HEK293 (cell line): Measurements from ENCODE around the gene GNB1L.

Source experiments
- CTCF ChIA-PET: fragments of 350-600 bp; formaldehyde crosslinking; extraction: SDS; loops from one replicate; lab custom pipeline; 2021; ENCODE audit warnings: antibody characterized with exemption; lab: Yijun Ruan, JAX
- POLR2A ChIA-PET: fragments of 300-600 bp; formaldehyde crosslinking; extraction: SDS; loops from one replicate; lab custom pipeline; 2020; ENCODE audit warnings: antibody characterized with exemption, inconsistent platforms; lab: Yijun Ruan, JAX
- H3K27ac ChIP-seq: fragments of 200-500 bp; sonication (Bioruptor generic); 2 replicates; pipeline ENCODE4 v1.5.1; 2014; ENCODE audit warnings: low read depth, low read length, control low read depth, inconsistent platforms; ENCODE audit errors: extremely low read depth
- H3K36me3 ChIP-seq, 2 experiments: fragments of 200-500 bp in 1 of 2; sonication (Bioruptor generic) in 1 of 2; 1 replicate in 1 of 2; 2 replicates in 1 of 2; pipeline ENCODE4 v1.5.1; 2014 to 2017; ENCODE audit warnings: inconsistent platforms in 2 of 2, low read length in 2 of 2; ENCODE audit not compliant: control insufficient read depth in 2 of 2, insufficient read depth in 1 of 2
- H3K4me1 ChIP-seq: fragments of 200-500 bp; sonication (Bioruptor generic); 2 replicates; pipeline ENCODE4 v1.5.1; 2014; ENCODE audit warnings: mild to moderate bottlenecking, low read length, inconsistent platforms; ENCODE audit not compliant: control insufficient read depth, insufficient read depth
- H3K4me3 ChIP-seq: 2 replicates; pipeline ENCODE4 v1.5.1; 2011; ENCODE audit warnings: low read depth, mild to moderate bottlenecking, control low read depth, low read length, moderate library complexity
- H3K9me3 ChIP-seq: fragments of 200-500 bp; sonication (Bioruptor generic); 2 replicates; pipeline ENCODE4 v1.5.1; 2014; ENCODE audit warnings: low read depth, low read length, inconsistent platforms; ENCODE audit not compliant: control insufficient read depth, insufficient read depth
- KLF17 ChIP-seq: fragments of 450-650 bp; formaldehyde crosslinking; IDR thresholded peaks from 2 replicates; pipeline ENCODE4 v1.5.1; 2016; ENCODE audit warnings: missing biosample characterization, missing genetic modification characterization
- KLF8 ChIP-seq: fragments of 450-650 bp; formaldehyde crosslinking; IDR thresholded peaks from 2 replicates; pipeline ENCODE4 v1.5.1; 2016; ENCODE audit warnings: missing biosample characterization, missing genetic modification characterization
- REPIN1 ChIP-seq: fragments of 450-650 bp; formaldehyde crosslinking; IDR thresholded peaks from 2 replicates; pipeline ENCODE4 v1.5.1; 2017; ENCODE audit warnings: missing biosample characterization, missing genetic modification characterization, low read depth
- SCRT1 ChIP-seq: fragments of 450-650 bp; formaldehyde crosslinking; IDR thresholded peaks from 2 replicates; pipeline ENCODE4 v1.5.1; 2016; ENCODE audit warnings: missing biosample characterization, missing genetic modification characterization, borderline replicate concordance
- WT1 ChIP-seq: fragments of 450-650 bp; formaldehyde crosslinking; IDR thresholded peaks from 2 replicates; pipeline ENCODE4 v1.5.1; 2016; ENCODE audit warnings: missing biosample characterization, missing genetic modification characterization
- ZBTB20 ChIP-seq: fragments of 450-650 bp; formaldehyde crosslinking; IDR thresholded peaks from 2 replicates; pipeline ENCODE4 v1.5.1; 2016; ENCODE audit warnings: missing biosample characterization, missing genetic modification characterization
- ZNF169 ChIP-seq: fragments of 450-650 bp; formaldehyde crosslinking; IDR thresholded peaks from 2 replicates; pipeline ENCODE4 v1.5.1; 2016; ENCODE audit warnings: missing biosample characterization, missing genetic modification characterization
- ZNF184 ChIP-seq: fragments of 450-650 bp; IDR thresholded peaks from 2 replicates; pipeline ENCODE4 v1.5.1; 2018; ENCODE audit warnings: missing biosample characterization, mild to moderate bottlenecking, missing genetic modification characterization
- ZNF302 ChIP-seq: fragments of 450-650 bp; formaldehyde crosslinking; IDR thresholded peaks from 2 replicates; pipeline ENCODE4 v1.5.1; 2016; ENCODE audit warnings: missing biosample characterization, missing genetic modification characterization, low read depth
- ZNF354C ChIP-seq: fragments of 450-650 bp; formaldehyde crosslinking; IDR thresholded peaks from 2 replicates; pipeline ENCODE4 v1.5.1; 2016; ENCODE audit warnings: missing biosample characterization, missing genetic modification characterization, low read depth, borderline replicate concordance
- ZNF394 ChIP-seq: fragments of 450-650 bp; formaldehyde crosslinking; IDR thresholded peaks from 2 replicates; pipeline ENCODE4 v1.5.1; 2016; ENCODE audit warnings: missing biosample characterization, missing genetic modification characterization, mild to moderate bottlenecking, moderate library complexity, borderline replicate concordance
- ZNF518A ChIP-seq: fragments of 450-650 bp; formaldehyde crosslinking; conservative IDR thresholded peaks from 2 replicates; pipeline ENCODE4 v1.5.1; 2016; ENCODE audit warnings: low read depth, missing biosample characterization, missing genetic modification characterization
- ZNF521 ChIP-seq: fragments of 450-650 bp; formaldehyde crosslinking; IDR thresholded peaks from 2 replicates; pipeline ENCODE4 v1.5.1; 2017; ENCODE audit warnings: missing biosample characterization, mild to moderate bottlenecking, missing genetic modification characterization
- ZNF530 ChIP-seq: fragments of 450-650 bp; formaldehyde crosslinking; IDR thresholded peaks from 2 replicates; pipeline ENCODE4 v1.5.1; 2016; ENCODE audit warnings: low read depth, missing biosample characterization, missing genetic modification characterization
- ZNF549 ChIP-seq: fragments of 450-650 bp; IDR thresholded peaks from 2 replicates; pipeline ENCODE4 v1.5.1; 2018; ENCODE audit warnings: missing biosample characterization, missing genetic modification characterization, mild to moderate bottlenecking, inconsistent platforms, moderate library complexity
- ZNF600 ChIP-seq: fragments of 450-650 bp; formaldehyde crosslinking; IDR thresholded peaks from 2 replicates; pipeline ENCODE4 v1.5.1; 2016; ENCODE audit warnings: missing biosample characterization, missing genetic modification characterization
- ZNF658 ChIP-seq: fragments of 450-650 bp; formaldehyde crosslinking; IDR thresholded peaks from 2 replicates; pipeline ENCODE4; 2016; ENCODE audit warnings: missing biosample characterization, missing genetic modification characterization
- TF ChIP-seq, protein P1 (sequence below): fragments of 450-650 bp; formaldehyde crosslinking; IDR thresholded peaks from 2 replicates; pipeline ENCODE4 v1.5.1; 2016; ENCODE audit warnings: missing biosample characterization, missing genetic modification characterization
- TF ChIP-seq, protein P2 (sequence below): fragments of 450-650 bp; formaldehyde crosslinking; conservative IDR thresholded peaks from 2 replicates; pipeline ENCODE4 v1.5.1; 2016; ENCODE audit warnings: low read depth, missing biosample characterization, missing genetic modification characterization

The GNB1L gene

GRCh38 chr22:19848298-19849224 is 6.1 kb downstream of the GNB1L start:
- Histone ChIP-seq H3K4me3 (no peak overlapping the region), H3K36me3 (peaks cover 0 to 61% of the 10 kb centered on the region in 2 experiments; a peak in 1 of 3 replicates), H3K9me3 (no peaks in the 10 kb centered on the region), H3K27ac (no peak overlapping the region), H3K4me1 (no peaks in the 10 kb centered on the region)
- CTCF ChIA-PET, result interaction anchor here (0.9 kb wide), 1 partner anchor 118 kb away, joined by 4 read pairs; no protein-coding TSS in a partner anchor
- POLR2A ChIA-PET, result interaction anchor here (0.8 to 1.3 kb wide), 2 partner anchors 16 to 86 kb away, joined by 4 to 6 read pairs; no protein-coding TSS in a partner anchor
- no peak for TF ChIP-seq ZNF600
- TF ChIP-seq ZNF518A (tag by site-specific recombination), result no peak
- TF ChIP-seq ZNF169 (tag by site-specific recombination), result no peak
- TF ChIP-seq, protein P1, sequence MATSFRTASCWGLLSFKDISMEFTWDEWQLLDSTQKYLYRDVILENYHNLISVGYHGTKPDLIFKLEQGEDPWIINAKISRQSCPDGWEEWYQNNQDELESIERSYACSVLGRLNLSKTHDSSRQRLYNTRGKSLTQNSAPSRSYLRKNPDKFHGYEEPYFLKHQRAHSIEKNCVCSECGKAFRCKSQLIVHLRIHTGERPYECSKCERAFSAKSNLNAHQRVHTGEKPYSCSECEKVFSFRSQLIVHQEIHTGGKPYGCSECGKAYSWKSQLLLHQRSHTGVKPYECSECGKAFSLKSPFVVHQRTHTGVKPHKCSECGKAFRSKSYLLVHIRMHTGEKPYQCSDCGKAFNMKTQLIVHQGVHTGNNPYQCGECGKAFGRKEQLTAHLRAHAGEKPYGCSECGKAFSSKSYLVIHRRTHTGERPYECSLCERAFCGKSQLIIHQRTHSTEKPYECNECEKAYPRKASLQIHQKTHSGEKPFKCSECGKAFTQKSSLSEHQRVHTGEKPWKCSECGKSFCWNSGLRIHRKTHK (tag by site-specific recombination), result no peak
- no peak for TF ChIP-seq ZNF302 (tag by site-specific recombination)
- TF ChIP-seq KLF17 (tag by site-specific recombination), result no peak
- TF ChIP-seq ZNF658 (tag by site-specific recombination), result no peak
- TF ChIP-seq ZNF354C, result no peak
- no peak for TF ChIP-seq ZNF549 (tag by site-specific recombination)
- TF ChIP-seq REPIN1 (tag by site-specific recombination), result no peak
- no peak for TF ChIP-seq KLF8
- no peak for TF ChIP-seq ZNF394
- no peak for TF ChIP-seq SCRT1 (tag by site-specific recombination)
- TF ChIP-seq, protein P2, sequence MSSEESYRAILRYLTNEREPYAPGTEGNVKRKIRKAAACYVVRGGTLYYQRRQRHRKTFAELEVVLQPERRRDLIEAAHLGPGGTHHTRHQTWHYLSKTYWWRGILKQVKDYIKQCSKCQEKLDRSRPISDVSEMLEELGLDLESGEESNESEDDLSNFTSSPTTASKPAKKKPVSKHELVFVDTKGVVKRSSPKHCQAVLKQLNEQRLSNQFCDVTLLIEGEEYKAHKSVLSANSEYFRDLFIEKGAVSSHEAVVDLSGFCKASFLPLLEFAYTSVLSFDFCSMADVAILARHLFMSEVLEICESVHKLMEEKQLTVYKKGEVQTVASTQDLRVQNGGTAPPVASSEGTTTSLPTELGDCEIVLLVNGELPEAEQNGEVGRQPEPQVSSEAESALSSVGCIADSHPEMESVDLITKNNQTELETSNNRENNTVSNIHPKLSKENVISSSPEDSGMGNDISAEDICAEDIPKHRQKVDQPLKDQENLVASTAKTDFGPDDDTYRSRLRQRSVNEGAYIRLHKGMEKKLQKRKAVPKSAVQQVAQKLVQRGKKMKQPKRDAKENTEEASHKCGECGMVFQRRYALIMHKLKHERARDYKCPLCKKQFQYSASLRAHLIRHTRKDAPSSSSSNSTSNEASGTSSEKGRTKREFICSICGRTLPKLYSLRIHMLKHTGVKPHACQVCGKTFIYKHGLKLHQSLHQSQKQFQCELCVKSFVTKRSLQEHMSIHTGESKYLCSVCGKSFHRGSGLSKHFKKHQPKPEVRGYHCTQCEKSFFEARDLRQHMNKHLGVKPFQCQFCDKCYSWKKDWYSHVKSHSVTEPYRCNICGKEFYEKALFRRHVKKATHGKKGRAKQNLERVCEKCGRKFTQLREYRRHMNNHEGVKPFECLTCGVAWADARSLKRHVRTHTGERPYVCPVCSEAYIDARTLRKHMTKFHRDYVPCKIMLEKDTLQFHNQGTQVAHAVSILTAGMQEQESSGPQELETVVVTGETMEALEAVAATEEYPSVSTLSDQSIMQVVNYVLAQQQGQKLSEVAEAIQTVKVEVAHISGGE (tag by site-specific recombination), result no peak
- no peak for TF ChIP-seq WT1 (tag by site-specific recombination)
- no peak for TF ChIP-seq ZNF184 (tag by site-specific recombination)
- no peak for TF ChIP-seq ZBTB20
- TF ChIP-seq ZNF521, result no peak
- TF ChIP-seq ZNF530 (tag by site-specific recombination), result no peak
